A549 (cell line): ENCODE measurements around the gene ANKRD63.

Source experiments
- CTCF ChIP-seq: fragments of >200 bp; sonication (Bioruptor Twin); formaldehyde crosslinking; IDR thresholded peaks from 3 replicates; pipeline ENCODE4 v1.5.1; 2016
- GATA3 ChIP-seq: IDR thresholded peaks from 2 replicates; pipeline ENCODE4 v1.6.1; 2012; ENCODE audit warnings: borderline replicate concordance
- HOXA7 ChIP-seq: fragments of 250-450 bp; sonication (Bioruptor Pico); IDR thresholded peaks from 2 replicates; pipeline ENCODE4 v1.5.0; 2020; ENCODE audit warnings: mild to moderate bottlenecking, moderate library complexity
- POLR2A ChIP-seq: IDR thresholded peaks from 2 replicates; pipeline ENCODE4 v1.6.1; 2012; ENCODE audit warnings: mild to moderate bottlenecking, low read length
- RAD21 ChIP-seq, 2 experiments: fragments of >200 bp in 1 of 2; sonication (Bioruptor Twin) in 1 of 2; formaldehyde crosslinking in 1 of 2; IDR thresholded peaks in 1 of 2; conservative IDR thresholded peaks in 1 of 2; 2 replicates in 1 of 2; 3 replicates in 1 of 2; pipeline ENCODE4 v1.6.1; 2012 to 2018; ENCODE audit warnings: inconsistent platforms in 1 of 2
- RCOR1 ChIP-seq: fragments of 150-350 bp; IDR thresholded peaks from 2 replicates; pipeline ENCODE4 v1.6.1; 2014; ENCODE audit warnings: antibody characterized with exemption, low read length, low read depth
- ZSCAN20 ChIP-seq: fragments of 250-450 bp; sonication (Bioruptor Pico); IDR thresholded peaks from 2 replicates; pipeline ENCODE4 v1.8.0; 2022; ENCODE audit warnings: mild to moderate bottlenecking, moderate library complexity

DNA sequence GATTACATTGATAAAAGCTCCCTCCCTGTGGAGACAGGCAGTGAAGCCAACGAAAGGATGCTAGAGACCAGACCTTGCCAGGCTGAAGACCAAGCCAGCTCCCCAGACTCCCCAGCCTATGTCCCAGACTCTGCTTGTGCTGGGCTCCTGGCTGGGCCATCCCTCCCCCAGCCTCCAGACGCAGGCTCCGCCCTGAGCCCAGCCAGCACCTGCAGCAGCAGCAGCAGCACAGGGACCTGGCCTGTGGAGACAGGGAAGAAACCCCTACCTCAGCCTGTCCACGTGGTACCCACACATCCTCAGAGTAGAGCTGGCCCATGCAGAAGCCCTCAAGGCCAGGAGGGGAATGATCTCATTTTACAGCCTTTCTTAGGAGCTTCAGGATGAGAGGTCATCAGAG, 13.3 kb downstream of the ANKRD63 start:
- TF ChIP-seq POLR2A (no peak), CTCF (no peak), HOXA7 (CRISPR knock-in tag) (no peak), RAD21 (conservative IDR thresholded peaks at IDR 0.05 in 1 of 2, IDR thresholded peaks at IDR 0.05 in 1 of 2) (no peak), ZSCAN20 (CRISPR knock-in tag) (no peak), RCOR1 (no peak), GATA3 (no peak)
